ENCODE measurements around the gene COG5. TPM values are rescaled to one million over a fixed set of nuclear protein-coding genes. Genes with fewer than 3 reads are reported as not detected.
"Not testable (repeated sequence)": the region's sequence is repeated elsewhere in the genome, so short reads cannot be mapped to it uniquely, and the experiment has no call there.

Gene COG5
- total RNA-seq, 1 experiment from 2014 or later: 32.2 TPM

DNA sequence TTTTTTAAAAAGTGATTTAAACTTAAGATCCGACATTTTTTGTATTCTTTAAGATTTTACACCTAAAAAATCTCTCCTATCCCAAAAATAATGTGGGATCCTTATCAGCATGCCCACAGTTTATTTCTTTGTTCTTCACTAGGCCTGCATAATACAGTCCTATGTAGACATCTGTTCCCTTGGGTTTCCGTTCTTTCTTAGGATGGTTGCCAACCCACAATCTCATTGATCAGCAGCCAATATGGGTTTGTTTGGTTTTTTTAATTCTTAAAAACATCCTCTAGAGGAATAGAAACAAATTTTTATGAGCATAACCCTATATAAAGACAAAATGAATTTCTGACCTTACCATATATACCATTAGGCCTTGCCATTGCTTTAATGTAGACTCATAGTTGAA lies 403.3 kb downstream of the COG5 start:
- H3K27me3 ChIP-seq (replicated peaks; ENCODE audit: insufficient read depth, low read depth, low read length, poor library complexity): no peaks in the 10 kb centered on the region
- no peaks in the 10 kb centered on the region for H3K4me1 ChIP-seq (ENCODE audit: insufficient read depth, low read length, poor library complexity, severe bottlenecking)
- H3K36me3 ChIP-seq (ENCODE audit: insufficient read depth, low read length, poor library complexity, severe bottlenecking): no peaks in the 10 kb centered on the region
- POLR2A ChIA-PET (ENCODE audit: low non-redundant PET): no interaction called here
- TF ChIP-seq, protein P1, sequence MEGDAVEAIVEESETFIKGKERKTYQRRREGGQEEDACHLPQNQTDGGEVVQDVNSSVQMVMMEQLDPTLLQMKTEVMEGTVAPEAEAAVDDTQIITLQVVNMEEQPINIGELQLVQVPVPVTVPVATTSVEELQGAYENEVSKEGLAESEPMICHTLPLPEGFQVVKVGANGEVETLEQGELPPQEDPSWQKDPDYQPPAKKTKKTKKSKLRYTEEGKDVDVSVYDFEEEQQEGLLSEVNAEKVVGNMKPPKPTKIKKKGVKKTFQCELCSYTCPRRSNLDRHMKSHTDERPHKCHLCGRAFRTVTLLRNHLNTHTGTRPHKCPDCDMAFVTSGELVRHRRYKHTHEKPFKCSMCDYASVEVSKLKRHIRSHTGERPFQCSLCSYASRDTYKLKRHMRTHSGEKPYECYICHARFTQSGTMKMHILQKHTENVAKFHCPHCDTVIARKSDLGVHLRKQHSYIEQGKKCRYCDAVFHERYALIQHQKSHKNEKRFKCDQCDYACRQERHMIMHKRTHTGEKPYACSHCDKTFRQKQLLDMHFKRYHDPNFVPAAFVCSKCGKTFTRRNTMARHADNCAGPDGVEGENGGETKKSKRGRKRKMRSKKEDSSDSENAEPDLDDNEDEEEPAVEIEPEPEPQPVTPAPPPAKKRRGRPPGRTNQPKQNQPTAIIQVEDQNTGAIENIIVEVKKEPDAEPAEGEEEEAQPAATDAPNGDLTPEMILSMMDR (conservative IDR thresholded peaks at IDR 0.05; ENCODE audit: low read depth, low read length): no peak
- no peak for TF ChIP-seq EZH2 (IDR thresholded peaks at IDR 0.05; ENCODE audit: borderline replicate concordance, low read depth, low read length, poor library complexity, severe bottlenecking)
- BruUV-seq (replicated peaks): no TSS peak
- intact Hi-C loops (cut with micrococcal nuclease; ENCODE audit: unreplicated experiment): no loop called here
- H3K27ac ChIP-seq (ENCODE audit: low read depth, low read length, poor library complexity, severe bottlenecking): no peak overlapping the region
- no peak for DNase-seq (ENCODE audit: low spot score)
- CTCF ChIA-PET: no interaction called here
- H3K4me3 ChIP-seq (ENCODE audit: low read depth, low read length, poor library complexity, severe bottlenecking): no peak overlapping the region
- H3K9me3 ChIP-seq (ENCODE audit: low read depth, low read length, poor library complexity, severe bottlenecking): no peaks in the 10 kb centered on the region

GRCh38 chr7:107158028-107158427 lies 405.7 kb downstream of the COG5 start:
- CTCF ChIA-PET: no interaction called here
- no TSS peak for BruUV-seq (replicated peaks)
- POLR2A ChIA-PET (ENCODE audit: low non-redundant PET): no interaction called here

GRCh38 chr7:107157091-107157490 lies 406.6 kb downstream of the COG5 start:
- POLR2A ChIA-PET (ENCODE audit: low non-redundant PET): no interaction called here
- no peaks in the 10 kb centered on the region for H3K9me3 ChIP-seq (ENCODE audit: low read depth, low read length, poor library complexity, severe bottlenecking)
- H3K4me1 ChIP-seq (ENCODE audit: insufficient read depth, low read length, poor library complexity, severe bottlenecking): no peaks in the 10 kb centered on the region
- TF ChIP-seq EZH2 (IDR thresholded peaks at IDR 0.05; ENCODE audit: borderline replicate concordance, low read depth, low read length, poor library complexity, severe bottlenecking): no peak
- TF ChIP-seq, protein P1 (conservative IDR thresholded peaks at IDR 0.05; ENCODE audit: low read depth, low read length): no peak
- no peak overlapping the region for H3K27ac ChIP-seq (ENCODE audit: low read depth, low read length, poor library complexity, severe bottlenecking)
- BruUV-seq (replicated peaks): no TSS peak
- no peaks in the 10 kb centered on the region for H3K36me3 ChIP-seq (ENCODE audit: insufficient read depth, low read length, poor library complexity, severe bottlenecking)
- CTCF ChIA-PET: no interaction called here
- no peak overlapping the region for H3K4me3 ChIP-seq (ENCODE audit: low read depth, low read length, poor library complexity, severe bottlenecking)
- DNase-seq (ENCODE audit: low spot score): no peak
- no peaks in the 10 kb centered on the region for H3K27me3 ChIP-seq (replicated peaks; ENCODE audit: insufficient read depth, low read depth, low read length, poor library complexity)
- intact Hi-C loops (cut with micrococcal nuclease; ENCODE audit: unreplicated experiment): no loop called here

More at GRCh38 chr7:107158028-107158427, 405.7 kb downstream of the COG5 start:
- DNase-seq (ENCODE audit: low spot score): no peak
- intact Hi-C loops (cut with micrococcal nuclease; ENCODE audit: unreplicated experiment): no loop called here
- Histone ChIP-seq H3K36me3 (ENCODE audit: insufficient read depth, low read length, poor library complexity, severe bottlenecking) (no peaks in the 10 kb centered on the region), H3K4me3 (ENCODE audit: low read depth, low read length, poor library complexity, severe bottlenecking) (no peak overlapping the region), H3K4me1 (ENCODE audit: insufficient read depth, low read length, poor library complexity, severe bottlenecking) (no peaks in the 10 kb centered on the region), H3K27me3 (replicated peaks; ENCODE audit: insufficient read depth, low read depth, low read length, poor library complexity) (no peaks in the 10 kb centered on the region), H3K9me3 (ENCODE audit: low read depth, low read length, poor library complexity, severe bottlenecking) (no peaks in the 10 kb centered on the region), H3K27ac (ENCODE audit: low read depth, low read length, poor library complexity, severe bottlenecking) (no peak overlapping the region)
- TF ChIP-seq, protein P1 (conservative IDR thresholded peaks at IDR 0.05; ENCODE audit: low read depth, low read length): no peak
- TF ChIP-seq EZH2 (IDR thresholded peaks at IDR 0.05; ENCODE audit: borderline replicate concordance, low read depth, low read length, poor library complexity, severe bottlenecking): no peak

DNA sequence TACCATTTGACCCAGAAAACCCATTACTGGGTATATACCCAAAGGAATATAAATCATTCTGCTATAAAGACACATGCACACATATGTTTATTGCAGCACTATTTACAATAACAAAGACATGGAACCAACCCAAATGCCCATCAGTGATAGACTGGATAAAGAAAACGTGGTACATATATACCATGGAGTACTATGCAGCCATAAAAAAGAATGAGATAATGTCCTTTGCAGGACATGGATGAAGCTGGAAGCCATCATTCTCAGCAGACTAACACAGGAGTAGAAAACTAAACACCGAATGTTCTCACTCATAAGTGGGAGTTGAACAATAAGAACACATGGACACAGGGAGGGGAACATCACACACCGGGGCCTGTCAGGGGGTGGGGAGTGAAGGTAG lies 408.0 kb downstream of the COG5 start:
- BruUV-seq (replicated peaks); H3K36me3 ChIP-seq (ENCODE audit: insufficient read depth, low read length, poor library complexity, severe bottlenecking); H3K4me1 ChIP-seq (ENCODE audit: insufficient read depth, low read length, poor library complexity, severe bottlenecking); H3K27ac ChIP-seq (ENCODE audit: low read depth, low read length, poor library complexity, severe bottlenecking); intact Hi-C loops (cut with micrococcal nuclease; ENCODE audit: unreplicated experiment); DNase-seq (ENCODE audit: low spot score); H3K4me3 ChIP-seq (ENCODE audit: low read depth, low read length, poor library complexity, severe bottlenecking); H3K27me3 ChIP-seq (replicated peaks; ENCODE audit: insufficient read depth, low read depth, low read length, poor library complexity); POLR2A ChIA-PET (ENCODE audit: low non-redundant PET); CTCF ChIA-PET; H3K9me3 ChIP-seq (ENCODE audit: low read depth, low read length, poor library complexity, severe bottlenecking): not testable (repeated sequence)
